HPDE6-E6E7 (cell line): ENCODE measurements around the gene HCN2.

Experiments used
- DNase-seq: peaks from one replicate; pipeline ENCODE4 v3.0.0; 2011; ENCODE audit warnings: missing footprints; ENCODE audit errors: extremely low spot score

The HCN2 gene

GRCh38 chr19:640161-640558 lies 50.5 kb downstream of the HCN2 start:
- no peak for DNase-seq

DNA sequence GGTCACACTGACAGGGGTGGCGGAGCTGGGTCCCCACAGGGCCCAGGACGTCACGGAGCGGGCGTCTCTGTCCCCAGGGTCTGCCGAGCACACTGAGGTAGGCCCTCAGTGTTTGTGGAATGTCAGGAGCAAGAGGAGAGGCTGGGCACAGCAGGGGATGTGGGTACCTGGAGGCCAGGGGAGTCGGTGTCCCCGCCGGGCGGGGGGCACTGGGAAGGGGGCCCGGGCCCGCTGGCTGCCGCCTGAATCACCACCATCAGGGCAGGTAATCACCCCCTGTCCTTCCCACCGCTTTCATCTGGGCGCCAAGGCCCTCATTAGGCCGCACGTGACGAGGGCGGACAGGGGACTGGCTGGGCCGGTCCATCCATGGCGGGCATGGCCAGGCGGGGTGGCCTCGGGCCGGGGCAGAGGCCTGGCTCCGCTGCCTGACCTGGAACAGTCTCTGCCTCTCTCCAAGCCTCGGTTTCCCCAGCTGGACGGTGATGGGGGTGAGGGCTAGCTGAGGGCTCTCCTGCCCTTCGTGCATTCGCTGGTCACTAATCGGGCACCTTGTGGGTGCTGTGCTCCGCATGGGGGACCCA lies 51.0 kb downstream of the HCN2 start:
- no peak for DNase-seq

DNA sequence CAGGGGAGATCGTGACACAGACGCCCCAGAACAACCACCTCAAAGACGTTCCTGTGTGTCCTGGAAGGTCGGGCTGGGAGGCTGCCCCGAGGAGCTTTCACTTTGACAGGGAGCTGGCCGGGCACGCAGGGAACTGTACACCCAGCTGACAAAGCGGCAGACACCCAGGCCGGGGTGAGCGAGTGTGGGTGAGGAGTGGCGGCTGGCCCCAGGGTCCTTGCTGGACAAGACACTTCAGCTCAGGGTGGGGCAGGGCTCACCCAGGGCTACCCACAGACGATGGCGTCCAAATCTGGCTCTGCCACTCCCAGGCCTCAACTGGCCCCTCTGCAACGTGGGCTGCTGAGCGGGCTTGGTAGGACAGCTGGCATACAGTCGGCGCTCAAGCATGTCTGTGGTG lies 52.0 kb downstream of the HCN2 start:
- no peak for DNase-seq

GRCh38 chr19:642767-643727 lies 53.4 kb downstream of the HCN2 start:
- no peak for DNase-seq

GRCh38 chr19:643736-644135 lies 54.1 kb downstream of the HCN2 start:
- no peak for DNase-seq

DNA sequence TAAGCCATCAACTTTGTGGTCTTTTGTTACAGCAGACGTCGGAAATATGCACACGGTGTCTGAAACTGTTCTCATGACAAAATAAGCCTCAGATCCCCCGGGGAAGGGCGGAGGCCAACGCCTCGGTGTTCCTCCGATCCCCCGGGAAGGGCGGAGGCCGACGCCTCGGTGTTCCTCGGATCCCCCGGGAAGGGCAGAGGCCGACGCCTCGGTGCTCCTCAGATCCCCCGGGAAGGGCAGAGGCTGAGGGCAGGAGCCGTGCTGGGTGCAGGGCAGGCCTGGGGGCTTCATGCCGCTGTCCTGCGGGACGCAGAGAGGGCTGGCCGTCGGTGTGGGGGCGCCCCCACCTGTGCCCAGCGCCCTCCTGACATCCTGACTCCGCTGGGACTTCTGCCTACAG lies 54.7 kb downstream of the HCN2 start:
- DNase-seq, result no peak

- no peak for DNase-seq
Observed at GRCh38 chr19:644789-645188, 55.1 kb downstream of the HCN2 start.

DNA sequence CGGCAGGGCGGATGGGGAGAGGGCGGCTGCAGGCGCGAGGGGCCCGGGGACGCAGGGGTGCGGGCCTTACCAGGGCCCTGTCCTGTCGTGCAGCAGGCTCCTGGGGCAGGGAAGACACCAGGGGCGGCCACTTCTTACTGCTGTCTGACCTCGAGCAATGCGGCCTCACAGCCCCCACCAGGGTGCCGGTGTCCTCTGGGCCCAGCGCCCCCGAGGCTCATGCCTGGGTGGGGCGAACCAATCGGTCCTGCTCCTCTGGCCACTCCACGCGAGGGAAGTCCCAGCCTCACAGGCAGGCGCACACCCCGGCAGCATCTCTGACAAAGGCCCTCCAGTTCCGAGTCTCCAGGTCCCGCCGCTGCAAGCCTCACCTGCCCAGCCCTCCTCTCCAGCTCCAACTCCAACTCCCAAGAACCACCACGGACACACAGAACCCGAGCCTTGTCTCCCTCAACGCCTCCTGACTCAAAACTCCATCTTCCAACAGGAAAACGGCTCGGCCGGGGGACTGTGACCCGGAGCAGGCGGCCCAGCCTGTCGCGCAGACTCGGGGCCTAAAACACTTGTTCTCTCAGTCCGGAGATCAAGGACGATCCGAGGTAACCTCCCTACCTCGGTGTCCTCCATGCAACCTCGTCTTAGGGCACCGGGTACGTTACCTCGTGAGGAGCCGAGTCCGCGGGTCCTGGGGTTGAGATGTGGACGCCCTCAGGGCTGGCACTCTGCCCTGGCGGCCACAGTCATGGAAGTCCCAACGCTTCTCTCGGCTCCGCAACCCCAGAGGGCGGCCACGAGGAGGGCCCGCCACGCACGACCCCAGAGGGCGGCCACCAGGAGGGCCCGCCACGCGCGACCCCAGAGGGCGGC lies 56.5 kb downstream of the HCN2 start:
- DNase-seq, result no peak

GRCh38 chr19:646779-647565 lies 57.3 kb downstream of the HCN2 start:
- no peak for DNase-seq

GRCh38 chr19:647566-648284 lies 58.0 kb downstream of the HCN2 start:
- DNase-seq, result no peak

DNA sequence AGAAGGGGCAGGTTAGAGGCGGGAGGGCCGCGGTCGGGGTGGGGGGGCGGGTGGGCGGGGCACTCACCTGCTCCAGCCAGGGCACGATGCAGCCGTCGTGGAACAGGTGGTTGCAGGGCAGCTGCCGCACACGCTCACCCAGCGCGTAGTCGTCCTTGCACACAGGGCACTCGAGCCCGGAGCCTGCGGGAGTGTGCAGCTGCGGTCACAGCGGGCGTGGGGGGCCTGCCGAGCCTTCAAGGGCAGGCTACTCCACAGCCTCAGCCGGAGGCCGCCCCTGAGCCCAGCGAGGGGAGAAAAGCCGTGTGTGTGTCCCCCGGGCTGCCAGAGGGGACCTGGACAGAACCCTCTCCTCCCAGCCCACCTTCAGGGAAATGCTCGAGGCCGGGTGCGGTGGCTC lies 58.6 kb downstream of the HCN2 start:
- DNase-seq, result no peak

GRCh38 chr19:648904-649801 lies 59.5 kb downstream of the HCN2 start:
- no peak for DNase-seq

DNA sequence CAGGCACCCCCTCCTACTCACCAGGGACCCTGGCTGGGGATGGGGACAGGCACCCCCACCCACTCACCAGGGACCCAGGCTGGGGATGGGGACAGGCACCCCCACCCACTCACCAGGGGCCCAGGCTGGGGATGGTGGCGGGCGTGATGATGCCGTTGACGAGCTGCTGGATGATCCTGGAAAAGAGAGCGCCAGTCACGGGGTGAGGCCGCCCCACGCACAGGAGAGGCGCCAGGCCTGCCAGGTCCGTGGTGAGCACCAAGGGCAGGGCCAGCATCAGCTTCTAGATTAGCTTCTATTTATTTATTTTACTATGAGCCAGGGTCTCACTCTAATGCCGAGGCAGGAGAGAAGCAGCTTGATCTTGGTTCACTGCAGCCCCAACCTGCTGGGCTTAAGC lies 60.4 kb downstream of the HCN2 start:
- DNase-seq, result no peak

DNA sequence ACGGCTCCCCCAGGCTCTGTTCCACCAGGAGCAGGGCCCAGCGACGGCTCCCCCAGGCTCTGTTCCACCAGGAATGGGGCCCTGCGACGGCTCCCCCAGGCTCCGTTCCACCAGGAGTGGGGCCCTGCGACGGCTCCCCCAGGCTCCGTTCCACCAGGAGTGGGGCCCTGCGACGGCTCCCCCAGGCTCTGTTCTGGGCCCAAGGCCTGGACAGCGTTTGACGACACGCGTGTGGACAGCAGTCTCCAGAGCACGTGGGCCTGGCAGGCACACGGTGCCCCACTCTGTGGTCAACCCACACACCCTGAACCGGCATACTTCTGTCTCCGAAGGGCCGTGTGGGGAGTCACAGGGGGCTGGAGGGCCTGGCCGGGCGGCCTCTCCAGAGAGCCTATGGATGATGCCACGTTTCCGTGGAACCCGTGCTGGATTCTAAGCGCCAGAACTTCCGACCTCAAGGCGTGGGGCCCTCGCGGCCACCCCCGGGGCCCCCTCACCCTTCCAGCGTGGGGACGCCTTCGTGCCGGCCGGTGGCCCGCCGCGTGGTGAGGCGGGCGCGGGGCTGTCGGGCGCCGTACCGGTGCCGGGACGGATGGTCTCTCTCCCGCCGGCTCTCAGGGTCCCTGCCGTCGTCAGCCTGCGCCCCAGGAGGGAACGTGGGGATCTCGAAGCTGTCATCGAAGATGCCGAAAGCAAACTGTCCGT lies 61.6 kb downstream of the HCN2 start:
- no peak for DNase-seq

GRCh38 chr19:651991-652390 lies 62.3 kb downstream of the HCN2 start:
- no peak for DNase-seq

- no peak for DNase-seq
Observed at GRCh38 chr19:652467-653389, 63.0 kb downstream of the HCN2 start.

GRCh38 chr19:653425-653824 lies 63.7 kb downstream of the HCN2 start:
- no peak for DNase-seq

GRCh38 chr19:655691-656090 lies 66.0 kb downstream of the HCN2 start:
- no peak for DNase-seq
